Measurements from ENCODE around the gene MS4A6E.
"Not testable (repeated sequence)": the region's sequence is repeated elsewhere in the genome, so short reads cannot be mapped to it uniquely, and the experiment has no call there.

The MS4A6E gene

DNA sequence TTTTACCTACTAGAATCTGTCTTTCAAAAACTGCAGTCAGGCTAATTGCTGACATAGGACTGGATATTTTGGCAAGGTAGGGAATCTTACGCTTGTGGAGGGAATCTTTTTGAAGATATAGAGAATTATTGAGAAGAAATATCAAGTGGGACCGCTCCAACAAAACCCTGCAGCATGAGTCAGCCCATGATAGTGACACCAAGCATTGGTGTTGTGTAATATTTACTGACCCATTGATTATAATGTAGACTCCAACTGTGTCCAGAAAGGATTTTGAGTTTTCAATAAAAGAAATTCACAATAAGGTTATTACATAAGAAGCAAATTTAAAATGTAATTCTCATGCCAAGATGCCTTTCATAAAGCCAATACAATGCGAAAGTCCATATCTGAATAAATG, 25.9 kb upstream of the MS4A6E start:
- Histone ChIP-seq H2AFZ (ENCODE audit: low read length) (no peak overlapping the region), H3K36me3 (ENCODE audit: insufficient read depth, low read length) (no peaks in the 10 kb centered on the region), H3F3A (ENCODE audit: low read depth) (no peaks in the 10 kb centered on the region), H4K20me1 (ENCODE audit: insufficient read depth, low read length, poor library complexity, severe bottlenecking) (no peaks in the 10 kb centered on the region), H3K27me3 (ENCODE audit: insufficient read depth, low read length, poor library complexity, severe bottlenecking) (no peaks in the 10 kb centered on the region), H3K4me2 (ENCODE audit: low read depth, low read length, poor library complexity, severe bottlenecking) (no peak overlapping the region), H3K9me2 (replicated peaks; ENCODE audit: low read depth, low read length) (no peaks in the 10 kb centered on the region), H3K9me3 (ENCODE audit: insufficient read depth, low read depth, low read length) (no peaks in the 10 kb centered on the region), H3K4me1 (ENCODE audit: insufficient read depth, low read length, poor library complexity, severe bottlenecking) (no peaks in the 10 kb centered on the region), H3K4me3 (ENCODE audit: low read length, poor library complexity, severe bottlenecking) (no peak overlapping the region), H3K79me2 (ENCODE audit: insufficient read depth, low read length) (no peaks in the 10 kb centered on the region), H3K9ac (ENCODE audit: low read depth, low read length, poor library complexity, severe bottlenecking) (no peak overlapping the region)
- TF ChIP-seq EZH2phosphoT487 (IDR thresholded peaks at IDR 0.05; ENCODE audit: borderline replicate concordance), result no peak
- TF ChIP-seq, protein P1, sequence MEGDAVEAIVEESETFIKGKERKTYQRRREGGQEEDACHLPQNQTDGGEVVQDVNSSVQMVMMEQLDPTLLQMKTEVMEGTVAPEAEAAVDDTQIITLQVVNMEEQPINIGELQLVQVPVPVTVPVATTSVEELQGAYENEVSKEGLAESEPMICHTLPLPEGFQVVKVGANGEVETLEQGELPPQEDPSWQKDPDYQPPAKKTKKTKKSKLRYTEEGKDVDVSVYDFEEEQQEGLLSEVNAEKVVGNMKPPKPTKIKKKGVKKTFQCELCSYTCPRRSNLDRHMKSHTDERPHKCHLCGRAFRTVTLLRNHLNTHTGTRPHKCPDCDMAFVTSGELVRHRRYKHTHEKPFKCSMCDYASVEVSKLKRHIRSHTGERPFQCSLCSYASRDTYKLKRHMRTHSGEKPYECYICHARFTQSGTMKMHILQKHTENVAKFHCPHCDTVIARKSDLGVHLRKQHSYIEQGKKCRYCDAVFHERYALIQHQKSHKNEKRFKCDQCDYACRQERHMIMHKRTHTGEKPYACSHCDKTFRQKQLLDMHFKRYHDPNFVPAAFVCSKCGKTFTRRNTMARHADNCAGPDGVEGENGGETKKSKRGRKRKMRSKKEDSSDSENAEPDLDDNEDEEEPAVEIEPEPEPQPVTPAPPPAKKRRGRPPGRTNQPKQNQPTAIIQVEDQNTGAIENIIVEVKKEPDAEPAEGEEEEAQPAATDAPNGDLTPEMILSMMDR (conservative IDR thresholded peaks at IDR 0.05; ENCODE audit: low read length), result no peak

DNA sequence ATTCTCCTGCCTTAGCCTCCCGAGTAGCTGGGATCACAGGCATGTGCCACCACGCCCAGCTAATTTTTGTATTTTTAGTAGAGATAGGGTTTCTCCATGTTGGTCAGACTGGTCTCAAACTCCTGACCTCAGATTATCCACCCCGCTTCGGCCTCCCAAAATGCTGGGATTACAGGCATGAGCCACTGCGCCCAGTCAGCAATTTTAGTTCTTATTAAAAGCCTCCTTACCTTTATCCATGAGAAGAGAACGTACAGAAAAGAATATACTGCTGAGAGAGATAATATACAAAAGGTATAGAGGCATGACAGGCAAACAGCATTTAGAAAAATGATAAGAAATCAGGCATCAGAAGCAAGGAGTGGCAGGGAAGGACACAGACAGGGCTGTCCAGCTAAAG, 25.2 kb upstream of the MS4A6E start:
- not testable (repeated sequence) for H3K4me3 ChIP-seq (ENCODE audit: low read length, poor library complexity, severe bottlenecking); H2AFZ ChIP-seq (ENCODE audit: low read length); H3K9me3 ChIP-seq (ENCODE audit: insufficient read depth, low read depth, low read length); H3K9me2 ChIP-seq (replicated peaks; ENCODE audit: low read depth, low read length); H3K36me3 ChIP-seq (ENCODE audit: insufficient read depth, low read length); H3K4me2 ChIP-seq (ENCODE audit: low read depth, low read length, poor library complexity, severe bottlenecking); H4K20me1 ChIP-seq (ENCODE audit: insufficient read depth, low read length, poor library complexity, severe bottlenecking); H3K79me2 ChIP-seq (ENCODE audit: insufficient read depth, low read length); H3K9ac ChIP-seq (ENCODE audit: low read depth, low read length, poor library complexity, severe bottlenecking); H3K27me3 ChIP-seq (ENCODE audit: insufficient read depth, low read length, poor library complexity, severe bottlenecking); H3K4me1 ChIP-seq (ENCODE audit: insufficient read depth, low read length, poor library complexity, severe bottlenecking); H3F3A ChIP-seq (ENCODE audit: low read depth)

DNA sequence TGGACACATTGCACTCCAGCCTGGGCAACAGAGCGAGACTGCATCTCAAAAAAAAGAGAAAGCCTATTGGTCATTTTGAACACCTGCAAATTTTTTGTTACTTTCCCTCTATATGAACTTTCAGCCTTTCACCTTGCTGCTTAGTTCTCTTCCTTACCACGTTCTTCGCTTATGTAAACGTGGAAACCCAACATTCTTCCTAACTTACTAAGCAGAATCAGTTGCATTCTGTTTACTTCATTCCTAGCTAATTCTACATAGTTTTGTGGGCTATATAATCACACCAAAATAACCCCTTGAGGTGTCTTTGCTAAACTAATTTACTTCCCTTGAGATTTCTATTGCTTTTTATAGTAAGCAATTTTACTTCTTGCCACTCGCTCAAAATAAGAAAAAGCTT, 23.4 kb upstream of the MS4A6E start:
- H4K20me1 ChIP-seq (ENCODE audit: insufficient read depth, low read length, poor library complexity, severe bottlenecking), result no peaks in the 10 kb centered on the region
- TF ChIP-seq EZH2phosphoT487 (IDR thresholded peaks at IDR 0.05; ENCODE audit: borderline replicate concordance), result no peak
- TF ChIP-seq, protein P1 (conservative IDR thresholded peaks at IDR 0.05; ENCODE audit: low read length), result no peak
- no peaks in the 10 kb centered on the region for H3K9me2 ChIP-seq (replicated peaks; ENCODE audit: low read depth, low read length)
- no peaks in the 10 kb centered on the region for H3K79me2 ChIP-seq (ENCODE audit: insufficient read depth, low read length)
- H3K9me3 ChIP-seq (ENCODE audit: insufficient read depth, low read depth, low read length), result no peaks in the 10 kb centered on the region
- H3K4me1 ChIP-seq (ENCODE audit: insufficient read depth, low read length, poor library complexity, severe bottlenecking), result no peaks in the 10 kb centered on the region
- no peak overlapping the region for H3K4me2 ChIP-seq (ENCODE audit: low read depth, low read length, poor library complexity, severe bottlenecking)
- no peaks in the 10 kb centered on the region for H3F3A ChIP-seq (ENCODE audit: low read depth)
- no peak overlapping the region for H2AFZ ChIP-seq (ENCODE audit: low read length)
- no peak overlapping the region for H3K4me3 ChIP-seq (ENCODE audit: low read length, poor library complexity, severe bottlenecking)
- no peak overlapping the region for H3K9ac ChIP-seq (ENCODE audit: low read depth, low read length, poor library complexity, severe bottlenecking)
- no peaks in the 10 kb centered on the region for H3K27me3 ChIP-seq (ENCODE audit: insufficient read depth, low read length, poor library complexity, severe bottlenecking)
- H3K36me3 ChIP-seq (ENCODE audit: insufficient read depth, low read length), result no peaks in the 10 kb centered on the region

DNA sequence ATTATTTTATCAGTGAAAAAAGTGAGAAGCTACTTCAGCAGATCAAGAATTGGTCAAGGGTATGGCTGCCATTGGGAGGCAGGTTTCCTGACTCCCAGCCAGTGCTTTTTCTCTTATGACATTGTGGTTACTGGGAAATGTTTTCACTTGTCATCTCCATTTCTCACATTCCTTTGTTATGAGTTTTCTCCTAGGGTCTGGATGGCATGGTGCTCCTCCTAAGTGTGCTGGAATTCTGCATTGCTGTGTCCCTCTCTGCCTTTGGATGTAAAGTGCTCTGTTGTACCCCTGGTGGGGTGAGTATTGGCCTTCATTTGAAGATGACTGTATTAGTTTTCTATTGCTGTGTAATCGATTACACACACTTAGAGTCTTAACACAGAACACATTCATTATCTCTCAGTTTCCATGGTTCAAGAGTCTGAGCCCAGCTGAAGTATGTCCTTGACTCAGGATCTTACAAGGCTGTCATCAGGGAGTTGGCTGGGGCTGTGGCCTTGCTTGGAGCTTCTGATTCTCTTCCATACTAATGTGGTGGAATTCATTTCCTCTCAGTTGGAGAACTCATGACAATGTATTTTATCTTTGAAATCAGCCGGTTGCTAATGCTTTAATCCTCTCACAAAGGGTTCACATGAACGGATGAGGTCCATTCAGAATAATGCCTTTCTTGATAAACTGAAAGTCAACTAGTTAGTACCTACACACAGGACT, 21.0 kb upstream of the MS4A6E start:
- Histone ChIP-seq H3K27me3 (ENCODE audit: insufficient read depth, low read length, poor library complexity, severe bottlenecking) (no peaks in the 10 kb centered on the region), H3K9ac (ENCODE audit: low read depth, low read length, poor library complexity, severe bottlenecking) (no peak overlapping the region), H3K4me1 (ENCODE audit: insufficient read depth, low read length, poor library complexity, severe bottlenecking) (no peaks in the 10 kb centered on the region), H3K36me3 (ENCODE audit: insufficient read depth, low read length) (no peaks in the 10 kb centered on the region), H3K79me2 (ENCODE audit: insufficient read depth, low read length) (no peaks in the 10 kb centered on the region), H3F3A (ENCODE audit: low read depth) (no peaks in the 10 kb centered on the region), H3K9me2 (replicated peaks; ENCODE audit: low read depth, low read length) (no peaks in the 10 kb centered on the region), H3K9me3 (ENCODE audit: insufficient read depth, low read depth, low read length) (no peaks in the 10 kb centered on the region), H3K4me2 (ENCODE audit: low read depth, low read length, poor library complexity, severe bottlenecking) (no peak overlapping the region), H4K20me1 (ENCODE audit: insufficient read depth, low read length, poor library complexity, severe bottlenecking) (no peaks in the 10 kb centered on the region), H2AFZ (ENCODE audit: low read length) (no peak overlapping the region), H3K4me3 (ENCODE audit: low read length, poor library complexity, severe bottlenecking) (no peak overlapping the region)
- TF ChIP-seq, protein P1 (conservative IDR thresholded peaks at IDR 0.05; ENCODE audit: low read length), result no peak
- TF ChIP-seq EZH2phosphoT487 (IDR thresholded peaks at IDR 0.05; ENCODE audit: borderline replicate concordance), result no peak

Data from Loucy (cell line).